GM12864 (cell line): ENCODE results near the gene ACAN.

ENCODE experiments used
- DNase-seq: peaks from one replicate; pipeline ENCODE4 v3.0.0-alpha.2; 2011; ENCODE audit warnings: low read depth
- H3K4me3 ChIP-seq: 2 replicates; pipeline ENCODE4 v1.5.1; 2011; ENCODE audit warnings: mild to moderate bottlenecking, low read depth, low read length, control low read depth
- TF ChIP-seq, protein P1 (sequence below): IDR thresholded peaks from 2 replicates; pipeline ENCODE4 v1.5.1; 2011; ENCODE audit warnings: low read depth, mild to moderate bottlenecking, moderate library complexity, low read length, control low read depth, inconsistent platforms; ENCODE audit errors: missing control alignments

ACAN gene

GRCh38 chr15:88878720-88879184 is 75.5 kb downstream of the ACAN start:
- no peak for DNase-seq
- TF ChIP-seq, protein P1, sequence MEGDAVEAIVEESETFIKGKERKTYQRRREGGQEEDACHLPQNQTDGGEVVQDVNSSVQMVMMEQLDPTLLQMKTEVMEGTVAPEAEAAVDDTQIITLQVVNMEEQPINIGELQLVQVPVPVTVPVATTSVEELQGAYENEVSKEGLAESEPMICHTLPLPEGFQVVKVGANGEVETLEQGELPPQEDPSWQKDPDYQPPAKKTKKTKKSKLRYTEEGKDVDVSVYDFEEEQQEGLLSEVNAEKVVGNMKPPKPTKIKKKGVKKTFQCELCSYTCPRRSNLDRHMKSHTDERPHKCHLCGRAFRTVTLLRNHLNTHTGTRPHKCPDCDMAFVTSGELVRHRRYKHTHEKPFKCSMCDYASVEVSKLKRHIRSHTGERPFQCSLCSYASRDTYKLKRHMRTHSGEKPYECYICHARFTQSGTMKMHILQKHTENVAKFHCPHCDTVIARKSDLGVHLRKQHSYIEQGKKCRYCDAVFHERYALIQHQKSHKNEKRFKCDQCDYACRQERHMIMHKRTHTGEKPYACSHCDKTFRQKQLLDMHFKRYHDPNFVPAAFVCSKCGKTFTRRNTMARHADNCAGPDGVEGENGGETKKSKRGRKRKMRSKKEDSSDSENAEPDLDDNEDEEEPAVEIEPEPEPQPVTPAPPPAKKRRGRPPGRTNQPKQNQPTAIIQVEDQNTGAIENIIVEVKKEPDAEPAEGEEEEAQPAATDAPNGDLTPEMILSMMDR = peak; percentile 78
- H3K4me3 ChIP-seq = no peak overlapping the region

DNA sequence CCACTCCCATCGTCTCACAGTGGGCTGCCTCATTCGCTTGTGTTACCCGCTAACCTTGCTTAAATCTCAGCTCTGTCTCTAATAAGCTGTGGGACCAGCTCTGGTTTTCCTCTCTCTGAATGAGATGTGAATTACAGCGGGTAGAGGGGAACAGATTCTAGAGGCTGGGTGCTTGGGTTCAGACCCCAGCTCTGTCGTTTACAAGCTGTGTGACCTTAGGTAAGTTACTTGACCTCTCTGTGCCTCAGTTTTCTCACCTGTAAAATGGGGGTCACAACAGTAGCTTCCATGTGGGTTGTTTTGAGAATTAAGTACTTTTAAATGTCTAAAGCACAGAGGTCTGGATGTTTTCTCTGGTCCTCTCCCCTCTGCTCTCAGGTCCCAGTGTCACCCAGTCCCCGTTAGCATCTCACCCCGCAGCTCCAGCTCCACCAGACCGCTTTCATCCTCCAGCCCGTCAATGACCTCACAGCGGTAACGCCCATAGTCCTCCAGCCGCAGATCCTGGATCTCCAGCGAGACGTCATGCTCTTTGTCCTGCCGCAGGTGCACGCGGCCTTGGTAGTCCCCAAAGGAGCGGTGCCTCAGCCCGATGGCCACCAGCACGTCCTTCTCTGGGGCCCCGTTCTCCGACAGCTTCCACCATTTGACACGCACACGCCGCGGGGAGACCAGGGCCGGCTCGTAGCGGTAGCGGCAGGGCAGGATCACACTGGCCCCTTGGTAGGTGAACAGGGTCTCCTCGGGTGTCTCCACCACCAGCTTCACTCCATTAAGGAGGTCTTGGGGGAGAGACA is 77.9 kb downstream of the ACAN start:
- no peak overlapping the region for H3K4me3 ChIP-seq
- no peak for DNase-seq
- TF ChIP-seq, protein P1 = no peak

DNA sequence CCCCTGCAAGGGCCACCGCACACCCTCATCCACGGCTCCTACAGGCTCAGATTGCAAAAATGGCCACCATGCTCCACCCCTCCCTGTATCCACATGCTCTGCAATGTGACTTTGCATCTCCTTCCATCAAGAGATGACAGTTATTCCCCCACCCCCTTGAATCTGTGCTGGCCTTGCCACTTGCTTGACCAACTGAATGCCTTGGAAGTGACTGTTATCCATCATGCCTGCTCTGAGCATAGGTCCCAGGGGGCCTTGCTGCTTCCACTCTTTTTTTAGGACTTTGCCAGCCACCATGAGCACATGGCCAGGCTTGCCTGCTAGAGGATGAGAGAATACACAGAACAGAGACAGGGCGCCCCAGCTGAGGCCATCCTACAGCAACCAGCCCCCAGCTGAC is 78.5 kb downstream of the ACAN start:
- TF ChIP-seq, protein P1 = no peak

GRCh38 chr15:88882785-88883184 is 79.5 kb downstream of the ACAN start:
- TF ChIP-seq, protein P1 = no peak
- DNase-seq = no peak

More for the DNA sequence above, 78.5 kb downstream of the ACAN start:
- H3K4me3 ChIP-seq = no peak overlapping the region
- DNase-seq = no peak

DNA sequence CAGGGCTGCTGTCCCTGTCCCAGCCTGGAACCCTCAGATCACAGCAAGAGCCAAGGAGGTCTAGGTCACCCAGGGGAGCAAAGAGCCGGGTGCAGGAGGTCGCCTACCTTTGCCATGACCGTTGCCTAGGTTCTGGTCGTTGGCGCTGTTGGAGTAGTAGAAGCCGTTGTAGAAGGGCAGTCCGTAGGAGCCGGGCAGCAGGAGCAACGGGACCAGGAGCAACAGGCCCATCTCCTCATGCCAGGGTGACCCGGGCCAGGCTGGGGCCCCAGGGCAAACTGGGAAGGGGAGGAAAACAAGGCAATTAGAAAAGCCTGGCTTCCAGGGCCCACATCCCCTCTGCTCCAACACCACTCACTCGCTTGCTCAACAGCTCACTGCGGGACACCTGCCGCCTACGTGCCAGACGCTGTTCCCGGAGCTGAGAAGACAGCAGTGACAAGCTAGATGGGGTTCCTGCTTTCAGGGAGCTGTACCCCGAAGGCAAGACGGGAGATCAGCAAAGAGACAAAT is 83.9 kb downstream of the ACAN start:
- TF ChIP-seq, protein P1 = no peak

More at GRCh38 chr15:88882785-88883184, 79.5 kb downstream of the ACAN start:
- H3K4me3 ChIP-seq = no peak overlapping the region

GRCh38 chr15:88888719-88889118 is 85.5 kb downstream of the ACAN start:
- H3K4me3 ChIP-seq = no peak overlapping the region
- no peak for DNase-seq
- TF ChIP-seq, protein P1 = no peak

More for the DNA sequence above, 83.9 kb downstream of the ACAN start:
- no peak overlapping the region for H3K4me3 ChIP-seq
- no peak for DNase-seq
